ENCODE data around the gene WDFY1.

WDFY1 gene

DNA sequence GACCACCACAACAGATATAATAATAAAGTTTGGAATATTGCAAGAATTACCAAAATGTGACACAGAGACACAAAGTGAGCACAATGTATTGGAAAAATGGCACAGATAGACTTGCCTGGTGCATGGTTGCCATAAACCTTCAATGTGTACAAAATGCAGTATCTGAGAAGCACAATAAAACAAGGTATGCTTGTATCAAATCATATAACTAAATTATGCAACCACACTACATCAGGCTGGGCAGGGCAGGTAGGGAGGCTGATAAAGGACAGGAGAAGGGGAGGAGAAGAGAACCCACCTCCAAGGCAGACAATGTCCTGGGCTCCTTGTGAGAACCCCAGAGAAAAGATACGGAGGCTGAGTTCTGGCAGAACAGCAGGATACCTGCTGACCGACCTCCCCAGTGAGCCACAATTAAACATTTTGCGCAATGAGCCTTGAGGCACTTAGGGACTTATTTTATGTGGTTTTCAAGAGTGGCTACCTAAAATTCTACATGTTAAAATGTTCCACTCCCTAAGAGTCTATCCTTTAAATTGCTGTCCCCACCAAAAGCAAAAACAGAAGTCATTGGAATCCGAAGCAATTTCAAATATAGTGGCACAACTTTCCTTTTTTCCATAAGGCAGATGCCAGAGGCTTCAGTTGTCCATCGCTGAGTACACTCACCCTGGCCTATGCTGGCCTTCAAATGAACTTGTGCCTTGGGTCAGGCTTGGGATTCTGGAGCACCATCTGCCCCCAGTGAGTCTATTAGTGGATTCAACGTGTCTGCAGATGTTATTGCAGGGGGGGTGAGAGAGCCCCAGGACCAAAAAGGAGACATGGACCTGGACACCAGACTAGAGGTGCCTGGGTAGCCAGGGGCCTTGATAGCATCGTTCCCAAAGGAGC is 16.8 kb downstream of the WDFY1 start:
- Histone ChIP-seq H3K27me3 (ENCODE audit: insufficient read depth, low read length) (peaks cover 9% of the 10 kb centered on the region; the same call in 1 of the 2 replicates), H3K9me3 (ENCODE audit: low read length) (0 out of 2 replicates have a peak, but pooled peaks cover 3% of the 10 kb centered on the region), H4K20me1 (ENCODE audit: insufficient read depth, low read length) (no peaks in the 10 kb centered on the region), H3K9me2 (ENCODE audit: low read depth, low read length) (no peaks in the 10 kb centered on the region), H3K4me2 (ENCODE audit: low read length) (no peak overlapping the region), H3K4me1 (ENCODE audit: insufficient read depth, low read length, severe bottlenecking) (no peaks in the 10 kb centered on the region), H3K36me3 (ENCODE audit: insufficient read depth, low read length) (no peaks in the 10 kb centered on the region; the same call in 1 of the 2 replicates), H3K79me2 (ENCODE audit: insufficient read depth, low read length) (no peaks in the 10 kb centered on the region), H3K27ac (ENCODE audit: low read depth, low read length, poor library complexity, severe bottlenecking) (no peak overlapping the region), H3K4me3 (ENCODE audit: low read depth, low read length, poor library complexity, severe bottlenecking) (no peak overlapping the region), H3F3A (ENCODE audit: insufficient read depth, low read length) (no peaks in the 10 kb centered on the region), H3K9ac (ENCODE audit: low read length) (no peak overlapping the region), H2AFZ (ENCODE audit: low read length) (no peak overlapping the region)
- TF ChIP-seq, protein P1, sequence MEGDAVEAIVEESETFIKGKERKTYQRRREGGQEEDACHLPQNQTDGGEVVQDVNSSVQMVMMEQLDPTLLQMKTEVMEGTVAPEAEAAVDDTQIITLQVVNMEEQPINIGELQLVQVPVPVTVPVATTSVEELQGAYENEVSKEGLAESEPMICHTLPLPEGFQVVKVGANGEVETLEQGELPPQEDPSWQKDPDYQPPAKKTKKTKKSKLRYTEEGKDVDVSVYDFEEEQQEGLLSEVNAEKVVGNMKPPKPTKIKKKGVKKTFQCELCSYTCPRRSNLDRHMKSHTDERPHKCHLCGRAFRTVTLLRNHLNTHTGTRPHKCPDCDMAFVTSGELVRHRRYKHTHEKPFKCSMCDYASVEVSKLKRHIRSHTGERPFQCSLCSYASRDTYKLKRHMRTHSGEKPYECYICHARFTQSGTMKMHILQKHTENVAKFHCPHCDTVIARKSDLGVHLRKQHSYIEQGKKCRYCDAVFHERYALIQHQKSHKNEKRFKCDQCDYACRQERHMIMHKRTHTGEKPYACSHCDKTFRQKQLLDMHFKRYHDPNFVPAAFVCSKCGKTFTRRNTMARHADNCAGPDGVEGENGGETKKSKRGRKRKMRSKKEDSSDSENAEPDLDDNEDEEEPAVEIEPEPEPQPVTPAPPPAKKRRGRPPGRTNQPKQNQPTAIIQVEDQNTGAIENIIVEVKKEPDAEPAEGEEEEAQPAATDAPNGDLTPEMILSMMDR (IDR thresholded peaks at IDR 0.05; ENCODE audit: low read length), result no peak
- TF ChIP-seq EZH2 (IDR thresholded peaks at IDR 0.05; ENCODE audit: borderline replicate concordance, low read length), result no peak

DNA sequence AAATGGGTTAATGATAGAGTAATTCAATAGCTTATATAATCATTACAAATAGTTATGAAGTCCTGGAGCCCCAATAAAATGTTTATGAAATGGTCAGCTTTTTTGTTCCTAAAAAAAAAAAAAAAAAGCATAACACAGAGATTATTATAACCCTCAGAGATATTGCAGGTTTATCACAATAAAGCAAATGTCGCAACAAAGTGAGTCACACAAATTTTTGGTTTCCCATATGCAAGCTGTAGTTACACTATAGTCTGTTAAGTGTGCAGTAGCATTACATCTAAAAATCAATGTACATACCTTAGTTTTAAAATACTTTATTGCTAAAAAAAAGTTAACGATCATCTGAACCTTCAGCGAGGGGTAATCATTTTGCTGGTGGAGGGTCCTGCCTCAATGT is 20.0 kb downstream of the WDFY1 start:
- no peaks in the 10 kb centered on the region for H4K20me1 ChIP-seq (ENCODE audit: insufficient read depth, low read length)
- no peak overlapping the region for H3K4me2 ChIP-seq (ENCODE audit: low read length)
- no peaks in the 10 kb centered on the region; the same call in 1 of the 2 replicates for H3K36me3 ChIP-seq (ENCODE audit: insufficient read depth, low read length)
- H3K27me3 ChIP-seq (ENCODE audit: insufficient read depth, low read length), result peaks cover 9% of the 10 kb centered on the region; the same call in 1 of the 2 replicates
- H3K9me3 ChIP-seq (ENCODE audit: low read length), result 0 out of 2 replicates have a peak, but pooled peaks cover 3% of the 10 kb centered on the region
- H3K4me1 ChIP-seq (ENCODE audit: insufficient read depth, low read length, severe bottlenecking), result no peaks in the 10 kb centered on the region
- H3K4me3 ChIP-seq (ENCODE audit: low read depth, low read length, poor library complexity, severe bottlenecking), result no peak overlapping the region
- no peaks in the 10 kb centered on the region for H3F3A ChIP-seq (ENCODE audit: insufficient read depth, low read length)
- no peaks in the 10 kb centered on the region for H3K79me2 ChIP-seq (ENCODE audit: insufficient read depth, low read length)
- H2AFZ ChIP-seq (ENCODE audit: low read length), result no peak overlapping the region
- no peak overlapping the region for H3K9ac ChIP-seq (ENCODE audit: low read length)
- no peaks in the 10 kb centered on the region for H3K9me2 ChIP-seq (ENCODE audit: low read depth, low read length)
- no peak overlapping the region for H3K27ac ChIP-seq (ENCODE audit: low read depth, low read length, poor library complexity, severe bottlenecking)
- TF ChIP-seq, protein P1 (IDR thresholded peaks at IDR 0.05; ENCODE audit: low read length), result no peak
- TF ChIP-seq EZH2 (IDR thresholded peaks at IDR 0.05; ENCODE audit: borderline replicate concordance, low read length), result no peak

DNA sequence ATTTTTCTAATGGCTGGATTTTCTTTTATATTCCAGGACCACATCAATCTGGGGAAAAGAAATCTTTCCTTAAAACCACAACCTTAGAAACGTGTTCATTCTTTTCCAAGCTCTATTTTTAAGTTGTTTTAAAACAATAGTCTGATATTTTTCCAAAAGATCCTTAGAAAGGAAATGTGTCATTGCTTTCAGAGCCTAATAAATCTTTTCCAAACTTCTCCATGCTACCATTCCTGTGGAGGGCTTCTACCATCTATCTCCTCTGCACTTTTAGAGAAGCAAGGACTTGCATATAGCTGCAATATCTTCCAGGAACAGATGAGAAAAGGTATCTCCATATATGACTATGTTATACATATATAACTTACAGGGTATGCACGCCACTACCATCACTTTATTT is 21.2 kb downstream of the WDFY1 start:
- TF ChIP-seq, protein P1 (IDR thresholded peaks at IDR 0.05; ENCODE audit: low read length), result no peak
- TF ChIP-seq EZH2 (IDR thresholded peaks at IDR 0.05; ENCODE audit: borderline replicate concordance, low read length), result no peak
- Histone ChIP-seq H4K20me1 (ENCODE audit: insufficient read depth, low read length) (no peaks in the 10 kb centered on the region), H3K27me3 (ENCODE audit: insufficient read depth, low read length) (peaks cover 9% of the 10 kb centered on the region; the same call in 1 of the 2 replicates), H3K4me3 (ENCODE audit: low read depth, low read length, poor library complexity, severe bottlenecking) (no peak overlapping the region), H3K9me2 (ENCODE audit: low read depth, low read length) (no peaks in the 10 kb centered on the region), H3K9me3 (ENCODE audit: low read length) (0 out of 2 replicates have a peak, but pooled peaks cover 3% of the 10 kb centered on the region), H3K79me2 (ENCODE audit: insufficient read depth, low read length) (no peaks in the 10 kb centered on the region), H3K36me3 (ENCODE audit: insufficient read depth, low read length) (no peaks in the 10 kb centered on the region; the same call in 1 of the 2 replicates), H3K4me1 (ENCODE audit: insufficient read depth, low read length, severe bottlenecking) (no peaks in the 10 kb centered on the region), H2AFZ (ENCODE audit: low read length) (no peak overlapping the region), H3F3A (ENCODE audit: insufficient read depth, low read length) (no peaks in the 10 kb centered on the region), H3K9ac (ENCODE audit: low read length) (no peak overlapping the region), H3K27ac (ENCODE audit: low read depth, low read length, poor library complexity, severe bottlenecking) (no peak overlapping the region), H3K4me2 (ENCODE audit: low read length) (no peak overlapping the region)
